Measurements from ENCODE around the gene SLC12A2.

GRCh38 chr5:128220841-128221240 is 137.3 kb downstream of the SLC12A2 start:
- TF ChIP-seq ZFX (IDR thresholded peaks at IDR 0.05), result no peak
- TF ChIP-seq, protein P1, sequence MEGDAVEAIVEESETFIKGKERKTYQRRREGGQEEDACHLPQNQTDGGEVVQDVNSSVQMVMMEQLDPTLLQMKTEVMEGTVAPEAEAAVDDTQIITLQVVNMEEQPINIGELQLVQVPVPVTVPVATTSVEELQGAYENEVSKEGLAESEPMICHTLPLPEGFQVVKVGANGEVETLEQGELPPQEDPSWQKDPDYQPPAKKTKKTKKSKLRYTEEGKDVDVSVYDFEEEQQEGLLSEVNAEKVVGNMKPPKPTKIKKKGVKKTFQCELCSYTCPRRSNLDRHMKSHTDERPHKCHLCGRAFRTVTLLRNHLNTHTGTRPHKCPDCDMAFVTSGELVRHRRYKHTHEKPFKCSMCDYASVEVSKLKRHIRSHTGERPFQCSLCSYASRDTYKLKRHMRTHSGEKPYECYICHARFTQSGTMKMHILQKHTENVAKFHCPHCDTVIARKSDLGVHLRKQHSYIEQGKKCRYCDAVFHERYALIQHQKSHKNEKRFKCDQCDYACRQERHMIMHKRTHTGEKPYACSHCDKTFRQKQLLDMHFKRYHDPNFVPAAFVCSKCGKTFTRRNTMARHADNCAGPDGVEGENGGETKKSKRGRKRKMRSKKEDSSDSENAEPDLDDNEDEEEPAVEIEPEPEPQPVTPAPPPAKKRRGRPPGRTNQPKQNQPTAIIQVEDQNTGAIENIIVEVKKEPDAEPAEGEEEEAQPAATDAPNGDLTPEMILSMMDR (conservative IDR thresholded peaks at IDR 0.05), result no peak
